GM18526 (cell line): ENCODE results near the gene BBOX1.

Experiments
- POLR2A ChIP-seq: IDR thresholded peaks from 3 replicates; pipeline ENCODE4 v1.6.1; 2011; ENCODE audit not compliant: insufficient read length; ENCODE audit errors: extremely low read depth

Gene BBOX1

DNA sequence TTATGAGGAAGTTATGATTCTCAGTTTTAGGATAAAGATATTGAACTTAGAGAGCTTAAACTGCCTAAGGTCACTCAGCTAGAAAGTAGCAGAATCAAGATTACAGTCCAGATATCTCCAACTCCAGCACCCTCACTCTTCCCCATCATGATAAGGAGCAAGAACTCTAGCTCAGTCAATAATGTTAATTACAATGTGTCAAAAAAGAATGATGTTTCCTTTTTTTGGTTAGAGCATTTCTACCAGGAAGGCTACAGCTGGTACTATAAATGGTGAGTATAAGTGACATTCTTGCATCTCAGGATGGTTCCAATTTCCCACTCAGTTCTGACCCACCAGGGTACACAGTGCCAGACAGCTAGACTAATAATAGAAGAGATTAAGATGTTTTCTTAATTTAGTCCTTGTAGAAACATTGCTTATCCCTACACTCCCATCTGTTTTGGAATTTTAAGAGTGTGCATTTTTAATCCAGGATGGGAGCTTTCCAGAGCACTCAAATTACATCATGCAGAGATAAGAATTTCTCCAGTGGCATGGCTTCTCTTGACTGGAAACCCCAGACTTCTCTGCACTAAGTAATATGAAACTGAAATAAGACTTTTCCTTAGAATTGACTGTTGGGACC lies 21.6 kb upstream of the BBOX1 start:
- TF ChIP-seq POLR2A: no peak

GRCh38 chr11:27020751-27021150 lies 19.9 kb upstream of the BBOX1 start:
- TF ChIP-seq POLR2A: no peak

GRCh38 chr11:27022659-27023251 lies 17.9 kb upstream of the BBOX1 start:
- TF ChIP-seq POLR2A: no peak

- no peak for TF ChIP-seq POLR2A
Measured at GRCh38 chr11:27024865-27025264, 15.8 kb upstream of the BBOX1 start.

GRCh38 chr11:27025312-27025955 lies 15.2 kb upstream of the BBOX1 start:
- no peak for TF ChIP-seq POLR2A

DNA sequence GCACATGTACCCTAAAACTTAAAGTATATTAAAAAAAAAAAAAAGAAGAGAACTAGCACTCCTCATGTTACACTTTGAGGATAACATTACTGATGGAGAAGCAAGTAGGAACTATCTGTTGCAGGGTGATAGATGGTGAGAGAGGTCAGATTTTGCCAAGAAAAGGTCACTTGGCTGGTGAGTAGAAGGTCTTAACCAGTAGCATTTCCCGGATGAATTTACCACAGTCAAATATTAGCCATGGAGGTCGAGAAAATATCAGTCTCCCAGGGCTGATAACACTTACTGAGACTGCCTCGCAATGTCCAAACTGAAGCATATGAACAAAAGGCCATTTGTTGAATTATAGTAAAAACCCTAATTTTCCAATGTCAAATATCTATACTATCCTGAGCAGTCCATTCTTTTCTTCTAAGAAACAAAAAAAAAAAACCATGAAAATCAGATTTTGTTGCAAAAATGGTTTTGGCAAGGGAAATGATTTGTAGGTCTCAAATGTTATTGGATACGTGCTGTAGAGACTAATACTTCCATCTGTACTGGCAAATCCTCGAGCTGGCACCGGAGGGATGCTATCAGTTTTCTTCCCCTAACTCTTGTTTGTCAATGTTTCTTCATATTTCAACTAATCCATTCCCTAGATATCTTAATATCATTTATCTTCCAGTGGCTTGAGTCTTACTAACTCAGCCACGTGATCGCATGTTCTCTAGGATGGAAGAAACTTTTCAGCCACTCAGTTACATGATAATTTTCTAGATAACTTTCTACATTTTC lies 14.5 kb upstream of the BBOX1 start:
- TF ChIP-seq POLR2A: no peak

GRCh38 chr11:27028561-27028965 lies 12.1 kb upstream of the BBOX1 start:
- no peak for TF ChIP-seq POLR2A

- no peak for TF ChIP-seq POLR2A
Measured at GRCh38 chr11:27029966-27030365, 10.6 kb upstream of the BBOX1 start.

DNA sequence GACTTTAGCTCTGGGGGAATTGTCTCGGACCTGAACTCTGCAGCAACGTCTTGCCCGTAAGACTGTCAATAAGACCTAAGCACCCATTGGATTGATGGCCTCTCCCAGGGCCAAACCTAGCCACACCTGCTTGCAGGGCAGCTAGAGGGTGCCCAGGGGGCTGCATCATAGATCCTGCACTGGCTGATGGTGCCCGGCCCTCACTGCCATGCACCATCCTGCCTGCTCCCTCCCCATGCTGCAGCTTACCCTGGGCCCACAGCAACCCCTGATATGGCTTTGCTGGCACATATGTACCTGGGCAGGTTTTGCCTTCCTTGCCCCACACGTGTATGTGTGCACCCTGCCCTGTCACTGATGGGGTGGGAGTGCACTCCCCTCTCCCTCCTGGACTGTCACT lies 8.9 kb upstream of the BBOX1 start:
- TF ChIP-seq POLR2A: no peak

DNA sequence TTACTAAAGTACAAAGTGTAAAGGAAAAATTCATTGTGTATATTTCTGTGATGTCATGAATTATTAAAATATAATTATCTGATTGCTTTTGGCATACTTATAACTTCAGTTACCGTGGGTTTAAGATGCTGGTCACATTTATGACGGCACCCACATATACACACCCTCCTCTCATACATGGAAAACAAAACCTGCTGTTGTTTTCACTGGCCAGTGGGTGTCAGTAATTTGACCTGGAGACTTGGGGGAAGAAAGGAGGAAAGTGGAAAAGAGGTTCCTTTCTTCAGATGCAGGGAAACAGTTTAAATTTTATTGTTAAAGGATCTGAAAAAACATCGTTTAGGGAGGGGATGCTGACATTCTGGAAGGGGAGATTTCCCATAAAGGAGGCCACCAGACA lies 742 bp upstream of the BBOX1 start:
- TF ChIP-seq POLR2A: no peak

- no peak for TF ChIP-seq POLR2A
Measured at GRCh38 chr11:27041141-27041899, 705 bp downstream of the BBOX1 start.

DNA sequence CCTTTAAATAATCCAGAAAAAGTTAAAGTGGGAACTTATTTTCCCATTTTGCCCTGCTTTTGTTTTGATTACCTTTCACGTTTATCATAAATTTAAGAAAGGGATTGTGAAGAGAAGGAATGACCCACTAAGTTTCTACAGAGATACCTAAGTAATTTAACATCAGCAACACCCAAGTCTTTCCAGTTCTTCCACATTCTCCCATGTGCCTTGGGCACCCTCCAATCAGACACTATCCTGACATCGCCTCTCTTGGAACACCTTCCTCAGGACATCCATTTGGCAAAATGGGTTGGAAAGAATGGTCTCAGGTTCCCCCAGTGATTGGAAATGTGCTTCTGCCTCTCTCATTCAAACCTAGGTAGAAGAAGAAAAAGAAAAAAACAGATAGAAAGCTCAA lies 6.3 kb downstream of the BBOX1 start:
- TF ChIP-seq POLR2A: no peak

DNA sequence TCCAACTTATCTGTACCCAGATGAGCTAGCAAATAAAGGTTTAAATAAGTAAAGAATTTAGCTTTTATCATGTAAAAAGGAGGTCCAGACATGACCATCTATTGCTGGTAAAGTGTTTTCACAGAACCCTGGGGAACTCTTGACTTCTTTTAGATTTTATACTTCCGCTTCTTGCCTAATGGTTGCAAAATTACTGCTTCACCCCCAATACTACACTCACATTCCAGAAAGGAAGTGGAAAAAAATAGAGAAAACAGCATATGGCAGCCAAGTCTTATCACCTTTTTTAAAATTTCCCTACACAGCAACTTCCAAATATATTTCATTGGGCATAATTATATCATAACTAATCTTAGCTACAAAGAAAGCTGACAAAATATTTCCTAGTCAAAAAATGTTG lies 12.1 kb downstream of the BBOX1 start:
- no peak for TF ChIP-seq POLR2A

DNA sequence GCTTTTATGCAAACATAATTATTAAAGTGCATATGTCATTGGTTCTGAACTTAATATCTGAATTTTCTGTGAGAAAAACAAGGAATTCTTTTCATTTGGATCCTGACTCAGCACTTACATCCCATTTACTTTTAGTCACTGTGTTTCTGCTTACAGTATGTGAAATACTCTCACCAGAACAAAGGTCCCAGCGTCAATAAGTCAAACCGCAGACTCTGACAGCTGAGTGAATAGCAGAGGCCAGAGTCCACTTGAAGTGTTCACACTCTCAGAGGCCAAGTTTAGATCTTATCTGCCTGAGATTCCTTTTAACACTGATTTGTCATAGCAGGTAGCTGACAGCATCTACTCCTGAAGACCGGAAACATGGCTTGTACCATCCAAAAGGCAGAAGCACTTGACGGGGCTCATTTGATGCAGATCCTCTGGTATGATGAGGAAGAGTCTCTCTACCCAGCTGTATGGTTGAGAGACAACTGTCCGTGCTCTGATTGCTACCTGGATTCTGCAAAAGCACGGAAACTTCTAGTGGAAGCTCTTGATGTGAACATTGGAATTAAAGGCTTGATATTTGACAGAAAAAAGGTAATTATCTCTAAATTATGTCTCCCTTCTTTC lies 14.6 kb downstream of the BBOX1 start:
- TF ChIP-seq POLR2A: no peak
